ENCODE results near the gene STAB1.

STAB1 gene

DNA sequence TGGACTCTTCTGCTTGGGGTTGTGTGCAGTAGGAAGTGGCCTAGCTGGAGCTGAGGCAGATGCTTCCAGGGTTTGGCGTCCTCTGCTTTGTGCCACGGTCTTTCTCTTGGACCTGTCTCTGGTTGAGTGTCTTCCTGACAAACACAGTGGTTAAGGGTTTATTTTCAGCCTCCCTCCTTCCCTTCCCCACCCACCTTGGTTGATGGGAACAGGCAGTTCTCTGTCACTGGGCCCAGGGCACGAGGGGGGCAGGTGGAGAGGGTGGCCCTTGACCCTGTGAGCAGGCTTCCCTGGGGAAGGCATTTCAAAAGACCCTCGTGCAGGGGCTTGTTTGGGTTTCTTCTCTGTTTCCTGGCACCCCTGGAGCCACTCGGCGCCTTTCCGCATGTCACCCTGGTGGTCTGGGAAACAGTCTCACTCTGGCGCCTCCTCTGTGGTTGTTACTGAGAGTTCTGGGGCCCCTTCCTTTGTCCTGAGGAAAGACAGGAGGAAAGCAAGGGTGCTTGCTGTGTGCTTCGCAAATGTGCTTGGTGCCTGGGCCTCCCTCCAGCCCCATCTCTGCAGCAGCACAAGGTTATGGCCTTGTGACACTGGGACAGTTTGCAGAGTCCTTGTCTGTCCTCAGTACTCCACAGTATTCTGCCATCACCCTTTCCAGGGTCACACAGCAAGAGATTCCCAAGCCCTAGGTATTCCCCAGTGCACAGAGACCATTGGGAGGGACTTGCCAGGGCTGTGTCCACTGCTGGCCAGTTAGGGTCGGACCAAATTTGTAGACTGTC lies 10.3 kb upstream of the STAB1 start:
- DNase-seq (ENCODE audit: low read depth, low spot score) = no peak

DNA sequence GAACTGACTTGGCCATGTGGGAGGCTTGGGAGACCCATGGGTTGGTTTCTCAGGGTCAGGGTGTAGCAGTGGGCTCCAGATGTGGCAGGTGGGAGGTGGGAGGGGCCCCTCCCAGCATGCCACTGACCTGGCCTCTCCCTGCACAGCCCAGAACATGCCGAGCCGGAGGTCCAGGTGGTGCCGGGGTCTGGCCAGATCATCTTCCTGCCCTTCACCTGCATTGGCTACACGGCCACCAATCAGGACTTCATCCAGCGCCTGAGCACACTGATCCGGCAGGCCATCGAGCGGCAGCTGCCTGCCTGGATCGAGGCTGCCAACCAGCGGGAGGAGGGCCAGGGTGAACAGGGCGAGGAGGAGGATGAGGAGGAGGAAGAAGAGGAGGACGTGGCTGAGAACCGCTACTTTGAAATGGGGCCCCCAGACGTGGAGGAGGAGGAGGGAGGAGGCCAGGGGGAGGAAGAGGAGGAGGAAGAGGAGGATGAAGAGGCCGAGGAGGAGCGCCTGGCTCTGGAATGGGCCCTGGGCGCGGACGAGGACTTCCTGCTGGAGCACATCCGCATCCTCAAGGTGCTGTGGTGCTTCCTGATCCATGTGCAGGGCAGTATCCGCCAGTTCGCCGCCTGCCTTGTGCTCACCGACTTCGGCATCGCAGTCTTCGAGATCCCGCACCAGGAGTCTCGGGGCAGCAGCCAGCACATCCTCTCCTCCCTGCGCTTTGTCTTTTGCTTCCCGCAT lies 7.9 kb upstream of the STAB1 start:
- no peak for DNase-seq (ENCODE audit: low read depth, low spot score)

DNA sequence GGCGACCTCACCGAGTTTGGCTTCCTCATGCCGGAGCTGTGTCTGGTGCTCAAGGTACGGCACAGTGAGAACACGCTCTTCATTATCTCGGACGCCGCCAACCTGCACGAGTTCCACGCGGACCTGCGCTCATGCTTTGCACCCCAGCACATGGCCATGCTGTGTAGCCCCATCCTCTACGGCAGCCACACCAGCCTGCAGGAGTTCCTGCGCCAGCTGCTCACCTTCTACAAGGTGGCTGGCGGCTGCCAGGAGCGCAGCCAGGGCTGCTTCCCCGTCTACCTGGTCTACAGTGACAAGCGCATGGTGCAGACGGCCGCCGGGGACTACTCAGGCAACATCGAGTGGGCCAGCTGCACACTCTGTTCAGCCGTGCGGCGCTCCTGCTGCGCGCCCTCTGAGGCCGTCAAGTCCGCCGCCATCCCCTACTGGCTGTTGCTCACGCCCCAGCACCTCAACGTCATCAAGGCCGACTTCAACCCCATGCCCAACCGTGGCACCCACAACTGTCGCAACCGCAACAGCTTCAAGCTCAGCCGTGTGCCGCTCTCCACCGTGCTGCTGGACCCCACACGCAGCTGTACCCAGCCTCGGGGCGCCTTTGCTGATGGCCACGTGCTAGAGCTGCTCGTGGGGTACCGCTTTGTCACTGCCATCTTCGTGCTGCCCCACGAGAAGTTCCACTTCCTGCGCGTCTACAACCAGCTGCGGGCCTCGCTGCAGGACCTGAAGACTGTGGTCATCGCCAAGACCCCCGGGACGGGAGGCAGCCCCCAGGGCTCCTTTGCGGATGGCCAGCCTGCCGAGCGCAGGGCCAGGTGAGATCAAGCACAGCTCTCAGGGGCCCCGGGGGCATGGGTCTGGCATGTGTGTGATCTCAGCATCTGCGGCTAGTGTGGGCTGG lies 7.1 kb upstream of the STAB1 start:
- no peak for DNase-seq (ENCODE audit: low read depth, low spot score)

DNA sequence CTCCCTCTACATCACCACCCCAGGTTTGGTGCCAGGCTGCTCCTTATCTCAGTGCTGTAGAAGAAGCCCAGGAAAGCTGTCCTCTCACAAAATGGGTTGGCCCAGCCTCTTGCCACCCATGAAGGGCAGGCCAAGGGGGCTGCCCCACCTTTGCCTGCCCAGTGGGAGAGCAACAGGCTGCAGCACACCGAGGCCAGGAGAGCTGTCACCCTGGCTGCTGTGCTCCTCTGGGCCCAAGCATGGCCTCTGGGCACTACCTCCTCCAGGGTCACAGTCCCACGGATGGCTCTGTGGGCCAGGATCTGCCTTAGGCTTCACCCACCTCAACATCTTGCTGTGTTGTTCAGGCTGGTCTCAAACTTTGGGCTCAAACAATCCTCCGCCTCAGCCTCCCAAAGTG lies 6.4 kb upstream of the STAB1 start:
- DNase-seq (ENCODE audit: low read depth, low spot score) = no peak

GRCh38 chr3:52489453-52489852 lies 5.7 kb upstream of the STAB1 start:
- DNase-seq (ENCODE audit: low read depth, low spot score) = no peak

GRCh38 chr3:52490035-52490938 lies 4.9 kb upstream of the STAB1 start:
- DNase-seq (ENCODE audit: low read depth, low spot score) = no peak

DNA sequence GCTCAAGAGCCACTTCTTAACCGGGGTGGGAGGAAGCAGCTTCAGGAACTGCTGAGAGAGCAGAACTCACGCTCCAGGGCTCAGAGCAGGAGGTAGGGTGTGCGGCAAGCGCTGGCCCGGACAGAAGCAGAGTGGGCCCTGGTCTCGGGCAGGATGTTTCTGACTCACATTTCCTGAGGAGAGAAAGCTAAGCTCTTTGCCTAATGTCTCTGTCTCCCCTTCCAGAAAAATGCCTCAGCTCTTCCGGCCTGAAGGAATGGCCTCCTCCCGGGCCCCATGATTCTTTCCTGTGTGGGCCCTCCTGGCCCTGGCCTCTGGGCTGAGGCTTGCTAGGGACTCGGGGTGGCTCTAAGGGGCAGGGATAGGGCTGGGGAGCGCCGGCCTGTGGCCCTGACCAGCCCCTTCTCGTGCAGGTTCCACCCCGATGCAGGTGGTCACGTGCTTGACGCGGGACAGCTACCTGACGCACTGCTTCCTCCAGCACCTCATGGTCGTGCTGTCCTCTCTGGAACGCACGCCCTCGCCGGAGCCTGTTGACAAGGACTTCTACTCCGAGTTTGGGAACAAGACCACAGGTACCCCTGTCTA lies 4.1 kb upstream of the STAB1 start:
- no peak for DNase-seq (ENCODE audit: low read depth, low spot score)

DNA sequence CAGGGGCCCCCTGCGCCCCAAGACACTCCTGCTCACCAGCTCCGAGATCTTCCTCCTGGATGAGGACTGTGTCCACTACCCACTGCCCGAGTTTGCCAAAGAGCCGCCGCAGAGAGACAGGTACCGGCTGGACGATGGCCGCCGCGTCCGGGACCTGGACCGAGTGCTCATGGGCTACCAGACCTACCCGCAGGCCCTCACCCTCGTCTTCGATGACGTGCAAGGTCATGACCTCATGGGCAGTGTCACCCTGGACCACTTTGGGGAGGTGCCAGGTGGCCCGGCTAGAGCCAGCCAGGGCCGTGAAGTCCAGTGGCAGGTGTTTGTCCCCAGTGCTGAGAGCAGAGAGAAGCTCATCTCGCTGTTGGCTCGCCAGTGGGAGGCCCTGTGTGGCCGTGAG lies 3.1 kb upstream of the STAB1 start:
- no peak for DNase-seq (ENCODE audit: low read depth, low spot score)

DNA sequence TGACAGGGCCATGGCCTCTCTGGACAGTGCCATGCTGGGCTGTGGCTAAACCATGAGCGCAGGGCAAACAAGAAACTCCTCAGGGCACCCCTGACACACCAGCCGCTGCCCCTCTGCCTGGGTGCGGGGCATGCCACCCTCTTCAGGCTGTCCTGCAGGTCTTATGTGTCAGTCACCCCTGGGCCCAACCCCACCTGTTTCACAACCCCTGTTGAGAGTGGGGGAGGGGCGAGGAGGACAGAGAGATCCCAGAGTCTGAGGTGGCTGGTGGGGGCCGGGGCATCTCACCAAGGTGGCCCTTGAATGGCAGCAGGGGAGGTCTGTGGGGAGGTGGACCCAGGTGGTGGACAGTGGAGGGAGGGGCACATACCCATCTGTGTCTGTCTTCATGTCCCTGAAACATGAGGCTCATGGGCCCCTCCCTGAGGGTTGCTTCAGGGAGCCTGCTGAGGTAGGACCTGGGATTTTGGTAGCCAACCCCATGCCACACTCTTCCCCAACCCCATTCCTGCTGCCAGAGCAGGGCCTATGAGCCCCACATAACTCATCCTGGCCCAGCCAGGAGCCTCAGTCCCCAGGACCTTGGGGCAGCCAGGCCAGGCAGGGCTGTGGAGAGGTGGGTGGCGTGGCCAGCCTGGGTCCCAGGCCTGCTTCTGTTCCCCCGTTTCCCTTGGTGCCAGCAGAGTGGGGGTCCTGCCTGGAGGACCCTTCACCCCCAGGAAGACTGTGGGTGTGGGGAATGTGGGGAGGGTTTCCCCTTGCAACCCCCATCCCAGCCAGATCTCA lies 1.7 kb upstream of the STAB1 start:
- no peak for DNase-seq (ENCODE audit: low read depth, low spot score)

DNA sequence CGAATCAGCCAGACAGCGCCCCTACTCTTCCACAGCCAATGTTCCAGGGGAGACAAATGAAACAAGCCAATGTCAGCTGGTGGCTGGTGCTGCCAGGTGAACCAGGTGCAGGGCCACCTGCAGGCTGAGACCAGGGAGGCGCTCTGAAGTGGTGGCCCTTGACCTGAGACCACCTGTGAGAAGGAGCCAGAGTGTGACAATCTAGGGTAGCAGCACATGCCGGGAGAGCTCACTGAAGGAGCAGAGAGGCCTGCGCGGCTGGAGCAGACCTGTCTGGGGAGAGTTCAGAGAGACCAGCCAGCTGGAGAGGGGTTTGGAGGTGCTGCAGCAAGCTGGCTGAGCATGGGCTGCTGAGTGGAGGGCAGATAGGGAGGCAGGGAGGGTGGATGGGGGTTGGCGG lies 693 bp upstream of the STAB1 start:
- no peak for DNase-seq (ENCODE audit: low read depth, low spot score)

DNA sequence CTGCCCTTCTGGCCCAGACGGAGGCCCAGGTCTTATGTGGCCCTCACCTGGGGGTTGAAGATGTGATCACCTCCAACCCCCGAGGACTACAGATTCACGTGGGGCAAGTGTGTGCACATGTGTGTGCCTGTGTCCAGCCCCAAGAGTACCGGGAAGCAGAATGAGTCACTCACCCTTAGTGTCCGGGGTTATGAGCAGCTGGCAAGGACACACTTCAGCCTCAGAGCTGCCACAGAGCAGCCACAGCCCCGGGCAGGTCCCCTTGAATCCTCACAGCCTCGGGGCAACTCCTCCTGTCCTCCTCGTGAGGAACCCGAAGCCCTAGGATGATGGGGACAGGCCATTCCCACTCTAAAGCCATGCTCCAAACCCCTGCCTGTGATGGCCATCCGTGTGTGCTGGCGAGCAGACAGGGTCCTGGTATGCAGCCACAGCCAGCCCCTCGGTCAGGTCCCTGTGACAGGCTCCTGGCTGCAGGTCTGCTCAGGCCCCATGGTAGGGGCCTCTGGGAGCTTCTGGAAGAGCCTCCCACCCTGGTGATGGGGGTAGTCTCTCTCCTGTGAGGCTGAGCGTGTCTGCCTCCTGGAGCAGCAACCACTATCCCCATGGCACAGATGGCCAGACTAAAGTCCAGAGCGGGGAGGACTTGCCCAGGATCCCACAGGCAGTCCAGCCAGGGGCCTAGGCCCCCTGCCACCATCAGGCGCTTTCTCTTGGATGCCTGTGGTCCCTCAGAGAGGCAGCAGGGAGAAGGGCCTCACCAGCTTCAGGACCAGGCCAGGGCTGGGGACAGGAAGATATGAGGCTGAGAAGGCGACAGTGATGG lies 852 bp downstream of the STAB1 start:
- no peak for DNase-seq (ENCODE audit: low read depth, low spot score)

DNA sequence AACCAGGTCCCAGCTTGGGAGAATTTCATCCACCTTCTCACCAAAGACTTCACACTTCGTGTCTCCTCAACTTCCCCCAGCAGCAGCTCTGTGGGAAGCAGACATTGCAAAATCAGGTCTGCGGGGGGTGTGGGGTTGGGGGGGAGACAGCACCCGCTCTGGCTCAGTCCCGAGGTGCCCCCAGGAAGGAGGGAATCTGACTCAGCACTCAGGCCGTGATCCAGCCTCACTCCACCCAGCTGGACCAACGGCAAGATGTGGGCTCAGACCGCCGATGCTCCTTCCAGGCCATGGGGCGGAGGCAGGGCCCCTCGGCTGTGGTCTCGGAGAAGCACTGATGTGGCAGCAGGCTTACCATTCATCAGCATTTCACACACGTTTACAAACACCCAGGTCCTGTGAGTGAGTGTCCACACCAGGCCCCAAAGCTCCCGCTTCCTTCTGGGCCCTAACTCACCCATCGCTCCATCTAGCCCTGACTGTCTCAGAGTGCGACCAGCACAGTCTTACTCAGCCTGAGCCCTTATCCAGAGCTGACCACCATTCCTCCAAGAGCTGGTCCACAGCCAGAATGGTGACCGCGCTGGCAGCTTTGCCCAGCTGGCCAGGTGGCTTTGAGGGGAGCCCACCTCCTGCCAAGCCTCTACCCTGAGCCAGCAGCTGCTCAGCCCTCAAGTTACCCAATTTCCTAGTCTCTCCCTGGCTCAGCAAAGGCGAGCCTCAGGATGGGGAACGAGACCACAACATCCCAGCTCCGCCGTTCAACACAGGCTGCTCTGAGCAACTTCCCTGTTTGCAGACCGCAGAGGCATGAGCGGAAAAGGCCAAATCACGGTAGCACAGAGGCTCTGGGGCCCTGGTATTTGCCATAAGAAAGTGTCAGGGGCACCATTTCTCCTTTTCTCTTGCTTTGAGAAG lies 3.3 kb downstream of the STAB1 start:
- DNase-seq (ENCODE audit: low read depth, low spot score) = no peak

DNA sequence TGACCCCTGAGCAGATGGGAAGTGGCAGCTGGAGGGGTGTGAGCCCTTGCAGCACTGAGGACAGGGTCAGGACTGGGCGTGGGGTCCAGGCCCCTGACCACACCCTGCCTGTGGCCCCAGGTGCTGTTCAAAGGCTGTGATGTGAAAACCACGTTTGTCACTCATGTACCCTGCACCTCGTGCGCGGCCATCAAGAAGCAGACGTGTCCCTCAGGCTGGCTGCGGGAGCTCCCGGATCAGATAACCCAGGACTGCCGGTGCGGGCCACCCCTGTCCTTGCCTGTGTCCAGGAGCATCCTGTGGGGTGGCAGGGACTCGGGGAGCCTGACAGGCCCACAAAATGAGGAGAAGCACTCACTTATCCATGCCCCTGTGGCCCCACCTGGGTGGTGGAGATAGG lies 5.9 kb downstream of the STAB1 start:
- no peak for DNase-seq (ENCODE audit: low read depth, low spot score)

- no peak for DNase-seq (ENCODE audit: low read depth, low spot score)
Measured at GRCh38 chr3:52502001-52502400, 6.9 kb downstream of the STAB1 start.

DNA sequence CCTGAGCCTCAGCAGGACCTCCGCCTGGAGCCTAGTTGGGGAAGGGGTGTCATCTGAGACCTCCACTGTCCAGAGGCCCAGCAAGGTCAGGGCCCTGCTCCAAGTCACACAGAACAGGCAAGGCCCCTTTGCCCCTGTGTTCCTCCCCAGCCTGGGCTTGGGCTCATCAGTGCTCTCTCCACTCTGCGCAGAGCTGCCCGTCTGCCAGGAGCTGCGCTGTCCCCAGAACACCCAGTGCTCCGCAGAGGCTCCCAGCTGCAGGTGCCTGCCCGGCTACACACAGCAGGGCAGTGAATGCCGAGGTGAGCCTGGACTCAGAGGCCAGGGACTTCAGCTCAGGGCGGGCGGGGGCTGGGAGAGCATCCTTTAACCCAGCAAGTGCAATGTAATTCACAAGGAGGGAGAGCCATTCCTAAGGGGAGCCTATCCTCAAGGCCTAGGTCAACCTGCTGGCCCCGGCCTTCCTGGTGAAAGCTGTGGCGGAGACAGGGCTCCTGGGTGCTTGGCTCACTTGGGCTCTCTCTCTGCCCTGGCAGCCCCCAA lies 7.7 kb downstream of the STAB1 start:
- DNase-seq (ENCODE audit: low read depth, low spot score) = no peak

GRCh38 chr3:52503788-52504424 lies 8.8 kb downstream of the STAB1 start:
- DNase-seq (ENCODE audit: low read depth, low spot score) = no peak

DNA sequence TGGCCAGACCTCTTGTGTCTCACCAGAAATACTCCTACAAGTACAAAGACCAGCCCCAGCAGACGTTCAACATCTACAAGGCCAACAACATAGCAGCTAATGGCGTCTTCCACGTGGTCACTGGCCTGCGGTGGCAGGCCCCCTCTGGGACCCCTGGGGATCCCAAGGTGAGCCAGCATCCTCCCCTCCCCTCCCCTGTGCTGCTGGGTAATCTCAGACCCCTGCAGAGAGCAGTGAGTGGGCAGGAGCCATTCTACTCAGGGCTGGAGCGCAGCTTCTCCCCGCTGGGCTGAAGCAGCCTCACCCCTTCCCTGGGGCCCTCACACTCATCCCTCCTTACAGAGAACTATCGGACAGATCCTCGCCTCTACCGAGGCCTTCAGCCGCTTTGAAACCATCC lies 9.8 kb downstream of the STAB1 start:
- DNase-seq (ENCODE audit: low read depth, low spot score) = no peak

Data from ELF-1 (cell line).